HG02938 (cell line): Measurements from ENCODE around the gene CDC5L.

ENCODE experiments used
- ATAC-seq: cut with Tn5 transposase; IDR thresholded peaks from one replicate; pipeline ENCODE4 v1.9.1; 2021; ENCODE audit warnings: mild to moderate bottlenecking, moderate library complexity; ENCODE audit not compliant: unreplicated experiment

The CDC5L gene

DNA sequence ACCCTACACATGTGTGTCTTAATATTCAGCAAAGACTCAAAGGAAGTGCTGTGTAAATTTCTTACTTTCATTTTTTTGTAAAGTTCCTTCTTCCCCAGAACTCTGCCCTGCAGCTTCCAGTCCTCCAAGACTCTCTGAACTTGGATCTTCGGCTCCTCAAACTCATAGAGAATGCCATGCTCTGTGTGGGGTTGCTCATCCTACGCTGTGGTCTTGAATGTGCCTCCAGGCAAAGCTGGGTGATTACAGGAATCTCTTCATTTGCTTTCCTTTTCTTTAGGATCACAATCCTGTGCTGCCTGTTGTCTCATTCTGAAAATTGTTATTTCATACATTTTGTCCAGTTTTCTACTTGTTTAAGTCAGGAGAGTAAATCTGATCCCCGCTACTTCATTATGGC is 14.5 kb upstream of the CDC5L start:
- ATAC-seq = no peak

DNA sequence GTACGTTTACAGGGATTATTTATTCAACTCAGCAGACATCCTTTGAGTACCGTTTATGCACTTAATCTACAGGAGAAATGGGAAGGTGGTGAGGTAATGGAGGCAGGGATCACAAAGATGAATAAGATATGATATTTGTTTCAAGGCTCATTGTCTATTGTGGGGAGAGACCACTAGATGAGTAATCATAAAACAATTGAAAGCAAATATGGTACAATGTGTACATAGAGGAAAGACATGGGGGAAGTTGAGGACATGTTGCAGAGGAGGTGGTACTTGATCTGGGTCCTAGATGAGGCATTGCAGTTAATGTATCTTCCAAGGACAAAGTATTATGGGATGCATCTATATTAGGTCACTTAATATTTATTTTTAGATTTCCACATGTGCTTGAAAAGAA is 13.7 kb upstream of the CDC5L start:
- no peak for ATAC-seq

DNA sequence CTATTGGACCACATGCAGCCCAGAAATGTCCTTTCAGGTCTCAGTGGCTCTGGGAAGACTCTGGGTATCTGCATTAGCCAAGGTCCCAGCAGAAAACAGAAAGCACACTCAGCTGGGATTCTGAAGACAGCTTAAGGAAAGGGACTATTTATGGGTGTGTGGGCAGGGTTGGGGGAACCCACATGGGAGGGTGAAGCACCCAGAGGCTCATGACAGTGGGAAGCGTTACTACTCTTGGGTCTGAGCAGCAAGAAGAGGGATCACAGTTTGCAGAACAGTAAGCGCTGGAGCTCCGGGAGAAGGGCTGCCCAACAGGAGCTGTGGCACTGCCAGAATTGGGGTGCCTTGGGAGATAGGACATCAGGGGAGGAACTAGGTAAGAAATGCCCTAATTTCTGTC is 12.4 kb upstream of the CDC5L start:
- ATAC-seq = no peak

DNA sequence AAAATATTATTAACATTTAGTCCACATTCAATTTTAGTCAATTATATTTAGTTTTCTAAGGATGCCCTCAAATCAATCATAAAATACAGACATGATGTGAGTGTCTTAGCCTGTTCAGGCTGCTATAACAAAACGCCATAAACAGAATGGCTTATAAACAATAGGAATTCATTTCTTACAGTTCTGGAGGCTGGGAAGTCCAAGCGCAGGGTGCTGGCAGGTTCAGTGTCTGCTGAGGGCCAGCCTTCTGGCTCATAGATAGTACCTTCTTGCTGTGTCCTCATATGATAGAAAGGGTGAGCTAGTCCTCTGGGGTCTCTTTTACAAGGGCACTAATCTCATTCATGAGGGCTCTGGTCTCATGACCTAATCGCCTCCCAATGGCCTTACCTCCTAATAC is 10.0 kb upstream of the CDC5L start:
- no peak for ATAC-seq

DNA sequence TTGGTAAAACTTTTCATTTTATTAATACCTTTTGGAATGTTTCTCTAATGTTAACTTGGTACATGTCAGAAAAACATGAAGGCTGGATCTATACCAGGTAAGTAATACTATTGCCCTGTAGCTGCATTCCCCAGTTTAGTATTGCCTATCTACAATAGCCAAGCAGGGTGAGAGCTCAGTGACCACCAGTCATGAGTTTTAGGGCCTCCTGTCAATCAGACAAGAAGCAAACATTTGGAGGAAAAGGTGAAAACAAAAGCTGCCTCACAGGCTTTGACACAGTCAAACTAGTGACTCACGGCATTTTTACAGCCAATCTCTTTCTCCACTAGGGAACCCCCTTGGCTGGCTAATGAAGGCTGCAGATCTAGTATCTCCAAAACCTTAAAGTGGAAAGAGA is 9.5 kb upstream of the CDC5L start:
- no peak for ATAC-seq

DNA sequence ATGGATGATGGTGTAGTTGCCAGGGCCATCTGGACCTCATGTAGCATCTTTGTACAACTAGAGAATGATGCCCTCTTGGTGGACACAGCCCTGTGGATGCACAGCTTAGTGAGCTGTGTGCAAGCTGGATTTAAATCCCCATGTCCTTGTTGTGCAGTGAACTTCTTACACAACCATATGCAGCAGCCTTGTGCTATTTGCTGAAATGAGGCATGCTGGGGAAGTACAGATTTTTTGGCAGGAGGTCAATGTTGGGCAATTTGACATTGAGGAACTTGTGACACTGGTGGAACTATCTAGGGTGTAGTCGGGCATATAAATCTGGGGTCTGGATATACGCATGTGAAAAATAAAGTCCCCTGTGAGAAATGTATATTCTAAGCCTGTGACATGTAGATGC is 5.8 kb upstream of the CDC5L start:
- no peak for ATAC-seq

DNA sequence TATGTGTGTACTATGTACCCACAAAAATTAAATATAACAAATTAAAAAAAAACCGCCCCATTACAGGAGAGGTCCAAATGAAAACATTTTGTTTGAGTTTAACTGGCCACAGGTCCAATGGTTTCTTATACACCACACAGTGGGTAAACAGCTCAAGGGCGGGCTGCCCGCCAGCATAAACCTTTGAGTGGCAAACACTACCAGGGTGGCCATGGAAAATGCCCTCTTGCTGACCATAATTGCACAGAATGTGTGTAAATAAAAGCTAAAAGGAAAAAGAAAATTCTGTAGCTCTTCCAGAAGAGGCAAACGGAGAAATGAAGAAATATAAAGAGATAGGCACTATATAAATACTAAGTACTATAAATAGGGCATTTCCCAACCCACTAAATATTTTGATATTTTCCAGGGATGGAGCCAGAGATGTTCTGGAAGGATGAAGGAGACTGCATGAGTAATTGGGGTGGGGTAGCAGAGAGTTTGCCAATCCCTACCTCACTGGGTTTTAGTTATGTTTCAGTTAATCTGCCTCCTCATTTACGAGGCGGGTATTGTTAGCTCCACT is 1.1 kb upstream of the CDC5L start:
- ATAC-seq = no peak

DNA sequence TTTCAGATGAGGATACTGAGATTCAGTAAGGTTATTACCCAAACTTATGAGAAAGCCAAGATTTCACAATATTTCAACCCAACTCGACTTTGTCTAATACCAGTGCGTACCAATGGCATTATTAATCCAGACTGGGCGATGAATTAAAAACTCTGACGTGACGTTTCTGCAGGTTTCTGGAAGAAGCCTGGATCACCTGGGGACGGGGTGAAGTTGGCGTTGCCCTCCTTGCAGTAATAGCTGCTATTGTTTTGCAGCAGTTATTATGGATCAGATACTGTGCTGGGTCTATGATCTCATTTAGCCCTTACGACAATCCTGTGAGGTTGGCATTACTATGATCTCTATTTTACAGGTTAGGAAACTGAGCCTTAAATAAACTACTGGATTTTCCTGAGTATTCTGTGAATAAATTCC is 569 bp upstream of the CDC5L start:
- ATAC-seq = no peak

DNA sequence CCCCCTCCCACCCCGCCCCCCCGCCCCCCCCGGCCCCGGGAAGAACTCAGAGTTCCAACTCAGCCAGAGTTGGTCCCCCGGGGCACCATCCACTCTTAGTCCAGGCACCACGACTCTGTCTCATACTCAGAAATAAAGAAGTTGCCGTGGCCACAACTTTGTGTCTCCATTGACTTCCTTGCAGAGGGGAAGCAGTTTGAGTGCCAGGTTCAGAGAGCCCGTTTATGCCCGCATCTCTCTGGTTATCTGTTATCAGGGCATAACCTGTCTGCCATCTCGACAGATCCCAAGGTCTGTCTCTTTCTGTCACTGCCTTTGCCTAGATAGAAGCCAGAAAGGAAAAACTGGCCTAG is 605 bp downstream of the CDC5L start:
- ATAC-seq = no peak

DNA sequence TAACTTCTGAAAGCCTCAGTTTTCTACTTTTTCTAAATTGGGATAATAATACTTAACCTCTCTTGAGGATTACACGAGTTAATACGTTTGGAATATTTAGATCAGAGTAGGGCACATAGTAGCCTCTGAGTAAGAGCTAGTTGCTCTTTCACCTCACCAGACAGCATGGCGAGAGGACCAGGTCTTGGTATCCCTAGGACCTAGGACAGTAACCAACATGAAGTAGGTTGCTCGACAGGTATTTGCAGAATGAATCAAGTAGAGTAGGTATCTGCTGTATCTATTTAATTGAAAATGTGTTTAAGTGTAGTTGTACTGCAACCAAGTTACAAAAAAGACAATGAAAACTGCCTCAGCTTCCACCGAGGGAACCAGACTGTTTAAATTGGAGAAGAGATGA is 1.4 kb downstream of the CDC5L start:
- ATAC-seq = no peak

DNA sequence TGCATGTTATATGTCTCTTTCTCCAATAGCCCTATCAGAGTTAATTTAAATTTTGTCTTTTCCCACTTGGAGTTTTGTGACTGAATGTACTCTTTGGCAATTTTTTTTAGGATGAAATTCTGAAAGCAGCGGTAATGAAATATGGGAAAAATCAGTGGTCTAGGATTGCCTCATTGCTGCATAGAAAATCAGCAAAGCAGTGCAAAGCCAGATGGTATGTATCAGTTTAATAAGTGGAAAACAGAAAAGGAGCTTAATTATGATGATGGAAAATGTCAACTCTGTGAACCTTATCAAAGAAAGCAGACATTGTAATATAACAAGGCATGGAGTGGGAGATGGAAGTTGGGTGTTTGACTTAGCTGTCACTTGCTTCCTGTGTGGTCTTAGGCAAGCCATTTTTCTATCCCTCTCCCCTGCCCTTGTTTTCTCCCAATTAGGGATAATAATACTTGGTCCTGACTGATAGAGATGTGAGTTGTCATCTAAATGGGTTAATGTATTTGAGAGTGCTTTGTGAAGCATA is 2.7 kb downstream of the CDC5L start:
- ATAC-seq = no peak

DNA sequence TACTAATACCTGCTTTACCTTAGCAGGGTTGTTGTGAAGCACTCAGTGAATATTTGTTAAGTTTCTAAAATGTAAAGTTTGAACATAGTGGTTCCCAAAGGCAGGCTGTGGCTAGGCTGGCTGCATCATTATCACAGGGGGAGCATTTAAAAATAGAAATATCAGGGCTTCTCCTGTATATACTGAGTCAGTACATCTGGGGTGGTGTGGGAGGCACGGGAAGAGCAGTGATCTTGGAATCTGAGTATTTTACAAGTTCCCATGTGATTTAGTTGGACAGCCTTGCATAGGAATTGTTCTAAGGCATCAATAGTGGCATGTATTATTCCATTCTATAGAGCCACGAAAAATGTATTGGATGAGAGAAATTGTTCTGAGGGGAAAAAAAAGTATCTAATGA is 8.0 kb downstream of the CDC5L start:
- ATAC-seq = no peak

DNA sequence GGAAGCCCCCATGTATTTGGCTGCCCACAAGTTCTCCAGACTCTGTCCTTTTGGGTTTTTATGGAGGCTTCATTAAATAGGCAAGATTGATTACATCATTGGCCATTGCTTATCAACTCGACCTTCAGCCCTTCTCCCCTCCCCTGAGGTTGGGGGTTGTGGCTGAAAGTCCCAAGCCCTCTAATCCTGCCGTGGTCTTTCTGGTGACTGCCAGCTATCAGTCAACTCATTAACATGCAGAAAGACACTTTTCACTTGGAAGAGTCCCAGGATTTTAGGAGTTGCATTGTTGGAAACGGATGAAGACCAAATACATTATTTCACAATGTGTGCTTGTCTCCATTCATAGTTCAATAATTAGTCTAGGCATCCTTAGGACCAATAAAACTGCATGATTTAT is 9.5 kb downstream of the CDC5L start:
- no peak for ATAC-seq

DNA sequence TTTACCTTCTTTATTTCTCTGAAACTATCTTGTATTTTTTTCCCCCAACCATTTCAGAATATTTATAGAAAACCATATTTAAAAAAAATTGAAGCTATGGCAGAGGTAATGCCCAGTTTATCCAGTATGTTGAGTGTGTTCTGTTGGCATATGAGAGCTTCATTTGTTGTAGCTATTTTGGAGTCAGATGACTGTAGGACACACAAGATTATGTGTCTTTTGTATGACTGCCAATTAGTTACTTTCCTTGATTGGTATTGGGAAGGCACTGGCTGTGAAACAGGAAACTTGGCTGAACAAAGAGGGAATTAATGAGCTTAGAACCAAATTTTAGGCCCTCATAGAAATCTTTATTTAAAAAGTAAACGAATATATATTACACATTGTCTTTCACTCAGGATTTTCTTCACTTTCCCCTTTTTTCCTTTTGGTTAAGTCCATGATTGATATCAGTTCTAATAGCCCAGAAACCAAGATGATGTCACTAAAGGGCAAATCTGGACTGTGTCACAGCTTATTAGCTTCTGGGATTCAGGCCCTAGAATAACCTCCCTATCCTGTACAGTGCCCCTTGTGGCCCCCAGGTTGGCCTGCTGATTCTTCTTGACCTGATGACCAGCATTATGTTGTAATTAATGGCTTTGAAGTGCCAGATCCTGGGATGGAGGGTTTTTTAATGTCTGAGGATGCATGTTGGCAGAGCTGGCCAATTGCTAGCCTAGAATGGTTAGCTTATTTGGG is 10.1 kb downstream of the CDC5L start:
- no peak for ATAC-seq

DNA sequence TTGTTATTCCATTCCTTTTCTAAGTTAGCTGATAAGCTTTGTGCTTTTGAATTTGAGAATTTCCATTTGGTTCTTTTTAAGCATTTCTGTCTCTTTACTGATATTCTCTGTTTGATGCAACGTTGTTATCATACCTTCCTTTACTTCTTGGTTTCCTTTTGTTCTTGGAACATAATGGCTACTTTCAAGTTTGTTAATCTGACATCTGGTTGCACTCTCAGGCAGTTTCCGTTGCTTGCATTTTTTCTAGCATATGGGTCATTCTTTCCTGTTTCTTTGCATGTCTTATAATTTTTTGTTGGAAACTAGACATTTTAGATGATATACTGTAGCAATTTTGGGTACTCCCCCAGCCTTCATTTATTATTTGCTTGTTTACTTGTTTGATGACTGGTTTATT is 12.5 kb downstream of the CDC5L start:
- ATAC-seq = no peak

DNA sequence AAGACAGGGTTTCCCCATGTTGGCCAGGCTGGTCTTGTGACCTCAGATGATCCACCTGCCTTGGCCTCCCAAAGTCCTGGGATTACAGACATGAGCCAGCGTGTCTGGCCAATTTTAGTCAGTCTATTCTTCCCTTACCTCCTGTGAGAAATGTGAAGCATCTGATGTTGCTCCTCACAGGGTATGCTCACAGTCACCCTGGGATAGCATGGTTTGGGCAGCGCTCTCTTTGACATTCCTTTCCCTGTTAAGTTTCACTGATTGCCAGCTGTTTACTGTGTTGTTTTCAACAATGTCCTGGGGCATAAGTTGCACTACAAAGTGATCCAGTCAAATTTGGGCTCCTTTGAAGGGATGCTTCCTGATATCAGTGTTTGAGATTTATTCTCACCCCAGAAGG is 13.1 kb downstream of the CDC5L start:
- no peak for ATAC-seq

DNA sequence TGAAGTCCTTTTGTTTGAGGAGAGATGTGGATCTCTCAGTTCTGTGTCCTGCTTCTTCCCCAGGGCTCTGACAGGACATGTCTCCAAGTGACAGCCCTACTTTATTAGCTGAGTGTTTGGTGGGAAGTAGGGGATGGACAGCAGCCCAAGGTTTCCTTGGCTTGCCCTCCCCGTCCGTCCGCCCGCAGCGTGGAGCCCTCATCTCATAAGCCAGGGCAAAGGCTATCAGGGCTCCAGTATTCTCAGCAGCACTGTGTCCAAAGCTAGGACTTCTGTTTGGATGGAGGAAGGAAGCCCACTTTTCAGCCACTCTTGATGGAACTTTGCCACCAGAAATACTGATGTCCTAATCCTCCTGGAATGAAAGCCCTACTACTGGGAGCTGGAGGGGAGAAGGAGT is 13.6 kb downstream of the CDC5L start:
- no peak for ATAC-seq

DNA sequence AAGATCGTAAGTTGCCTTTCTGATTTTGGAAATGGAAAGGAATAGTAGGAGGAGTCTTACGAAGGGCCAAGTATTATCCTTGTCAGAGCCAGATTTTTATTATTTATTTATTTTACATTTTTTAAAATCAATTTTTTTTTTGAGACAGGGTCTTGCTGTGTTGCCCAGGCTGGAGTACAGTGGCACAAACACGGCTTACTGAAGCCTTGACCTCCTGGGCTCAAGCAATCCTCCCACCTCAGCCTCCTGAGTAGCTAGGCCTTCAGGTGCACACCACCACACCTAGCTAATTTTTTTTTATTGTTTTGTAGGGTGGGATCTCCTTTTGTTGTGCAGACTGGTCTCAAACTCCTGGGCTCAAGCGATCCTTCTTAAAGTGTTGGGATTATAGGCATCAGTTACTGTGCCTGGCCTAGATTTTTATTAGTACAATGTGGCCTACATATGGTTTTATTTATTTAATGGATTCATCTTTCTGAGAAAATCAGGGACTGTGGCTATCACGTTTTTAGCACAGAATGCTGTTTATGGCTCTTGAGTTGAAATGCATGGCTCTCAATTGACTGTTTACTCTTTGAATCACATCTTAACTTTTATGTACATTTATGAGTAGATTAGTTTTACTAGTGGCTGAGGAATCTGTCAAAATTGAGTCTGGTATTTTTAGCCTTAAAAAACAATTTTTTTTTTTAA is 16.7 kb downstream of the CDC5L start:
- ATAC-seq = no peak

DNA sequence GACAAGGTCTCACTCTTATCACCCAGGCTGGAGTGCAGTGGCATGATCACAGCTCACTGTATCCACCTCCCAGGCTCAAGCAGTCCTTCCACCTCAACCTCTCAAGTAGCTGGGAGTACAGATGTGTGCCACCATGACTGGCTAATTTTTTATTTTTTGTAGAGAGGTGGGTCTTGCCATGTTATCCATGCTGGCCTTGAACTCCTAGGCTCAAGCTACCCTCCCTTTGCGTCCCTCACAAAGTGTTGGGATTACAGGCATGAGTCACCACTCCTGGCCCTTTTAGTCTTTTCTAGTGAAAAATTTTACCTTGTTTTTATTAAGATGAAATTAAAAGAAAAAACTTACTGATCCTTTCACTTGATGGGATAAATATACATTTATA is 17.2 kb downstream of the CDC5L start:
- ATAC-seq = no peak

DNA sequence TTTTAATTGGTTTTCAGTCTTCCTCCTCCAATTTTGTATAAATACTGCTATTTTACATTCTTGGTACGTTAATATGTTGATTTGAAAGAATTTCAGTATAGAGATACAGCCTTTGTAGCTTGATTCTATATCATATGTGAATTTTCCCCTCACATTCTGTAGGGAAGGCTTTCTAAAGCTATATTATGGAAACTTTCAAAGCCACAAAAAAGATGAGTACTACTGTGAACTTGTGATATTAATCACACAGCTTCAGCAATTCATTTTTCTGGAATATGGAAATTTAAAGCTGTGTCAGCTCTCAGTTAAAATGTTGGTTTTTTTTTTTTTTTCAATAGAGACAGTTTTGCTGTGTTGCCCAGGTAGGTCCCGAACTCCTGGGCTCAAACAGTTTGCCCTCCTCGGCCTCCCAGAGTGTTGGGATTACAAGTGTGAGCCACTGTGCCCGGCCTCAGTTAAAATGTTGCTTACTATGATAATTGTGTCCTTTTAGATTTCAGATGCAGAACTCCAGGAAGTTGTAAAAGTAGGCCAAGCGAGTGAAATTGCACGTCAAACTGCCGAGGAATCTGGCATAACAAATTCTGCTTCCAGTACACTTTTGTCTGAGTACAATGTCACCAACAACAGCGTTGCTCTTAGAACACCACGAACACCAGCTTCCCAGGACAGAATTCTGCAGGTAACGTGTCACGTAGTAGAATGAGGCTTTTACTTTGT is 20.6 kb downstream of the CDC5L start:
- no peak for ATAC-seq

DNA sequence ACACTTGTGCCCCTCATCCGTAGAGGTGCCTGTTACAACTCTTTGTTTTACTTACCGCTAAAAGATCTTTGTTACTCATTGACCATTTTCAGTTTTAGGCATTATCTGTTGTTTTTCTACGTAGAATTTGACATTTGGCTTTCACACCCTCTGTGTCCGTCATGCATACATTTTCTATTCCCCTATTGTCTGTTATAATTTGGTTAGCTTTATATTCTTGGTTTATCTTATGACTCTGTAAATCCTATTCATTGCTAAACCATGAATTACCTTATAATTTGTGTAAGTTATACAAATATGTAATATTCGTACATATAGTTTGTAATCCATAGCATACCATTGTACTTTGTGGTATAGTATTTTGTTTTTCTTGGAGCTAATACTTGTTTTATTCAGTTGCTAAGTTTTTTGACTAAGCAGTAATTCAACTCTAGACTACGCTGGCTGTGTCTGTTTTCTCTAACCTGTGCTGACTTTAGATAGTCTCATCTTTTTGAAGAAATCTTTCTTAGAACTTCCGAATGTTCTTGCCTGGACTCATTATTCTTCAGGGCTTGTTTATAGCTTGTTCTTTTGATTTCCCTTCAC is 21.8 kb downstream of the CDC5L start:
- no peak for ATAC-seq
